B cell (primary cell): ENCODE data around the gene CRYZ. TPM values are rescaled to one million over a fixed set of nuclear protein-coding genes. Genes with fewer than 3 reads are reported as not detected.

Experiments used
- ATAC-seq: fragments of 200-7000 bp; cut with Tn5 transposase; one replicate; pipeline ENCODE4 v1.10.0; 2021; ENCODE audit warnings: low read depth, mild to moderate bottlenecking, moderate number of reproducible peaks, moderate library complexity
- CTCF ChIA-PET: fragments of 350-600 bp; sonication (Branson Sonifier 250); formaldehyde crosslinking; loops from one replicate; lab custom pipeline; 2021; ENCODE audit warnings: antibody characterized with exemption, inconsistent platforms; lab: Charles Lee
- POLR2A ChIA-PET: fragments of 350-600 bp; sonication (Branson Sonifier 250); formaldehyde crosslinking; loops from one replicate; lab custom pipeline; 2021; ENCODE audit warnings: antibody characterized with exemption; lab: Charles Lee
- DNase-seq: peaks from one replicate; pipeline ENCODE4 v3.0.0; 2013
- H2AFZ ChIP-seq: 2 replicates; pipeline ENCODE4 v1.6.1; 2012; ENCODE audit warnings: mild to moderate bottlenecking, low read depth, low read length; ENCODE audit not compliant: insufficient read depth, poor library complexity, severe bottlenecking
- H3K27ac ChIP-seq, 2 donors: 1 replicate in 1 of 2; 2 replicates in 1 of 2; pipeline ENCODE4 v1.5.1; 2012 to 2013; ENCODE audit warnings: low read length in 2 of 2, mild to moderate bottlenecking in 2 of 2, moderate library complexity in 1 of 2
- H3K27me3 ChIP-seq, 4 experiments: fragments of 200-600 bp in 1 of 4; sonication (generic) in 1 of 4; replicated peaks in 1 of 4; 1 replicate in 2 of 4; 2 replicates in 2 of 4; pipeline versions ENCODE4 v1.6.1 to v1.7.0; 2013 to 2016; ENCODE audit warnings: low read length in 3 of 4, mild to moderate bottlenecking in 2 of 4, mixed read lengths in 1 of 4, moderate library complexity in 1 of 4; ENCODE audit not compliant: insufficient read depth in 4 of 4, control insufficient read depth in 3 of 4; ENCODE audit errors: control extremely low read depth in 1 of 4
- H3K36me3 ChIP-seq, 2 experiments: replicated peaks in 1 of 2; 1 replicate in 1 of 2; 2 replicates in 1 of 2; pipeline versions ENCODE4 v1.6.1 to v1.7.1; 2013; ENCODE audit warnings: low read length in 1 of 2; ENCODE audit not compliant: insufficient read depth in 2 of 2, control insufficient read depth in 1 of 2; ENCODE audit errors: control extremely low read depth in 1 of 2, extremely low read depth in 1 of 2
- H3K4me1 ChIP-seq, 2 donors: fragments of 200-600 bp in 1 of 2; sonication (generic) in 1 of 2; 1 replicate in 1 of 2; 2 replicates in 1 of 2; pipeline versions ENCODE4 v1.5.1 to v1.6.1; 2013 to 2017; ENCODE audit warnings: low read length in 2 of 2; ENCODE audit not compliant: control insufficient read depth in 2 of 2, insufficient read depth in 2 of 2
- H3K4me2 ChIP-seq: replicated peaks from 2 replicates; pipeline ENCODE3; 2012; ENCODE audit warnings: mild to moderate bottlenecking, low read depth, low read length; ENCODE audit not compliant: poor library complexity, severe bottlenecking
- H3K4me3 ChIP-seq, 5 experiments: fragments of 200-600 bp in 1 of 5; sonication (generic) in 1 of 5; 1 replicate in 3 of 5; 2 replicates in 2 of 5; pipeline versions ENCODE4 v1.5.1 to v1.7.0; 2011 to 2016; ENCODE audit warnings: low read length in 4 of 5, mild to moderate bottlenecking in 4 of 5, low read depth in 2 of 5, control low read depth in 1 of 5, moderate library complexity in 1 of 5; ENCODE audit not compliant: insufficient read depth in 1 of 5; ENCODE audit errors: control extremely low read depth in 1 of 5, extremely low read depth in 1 of 5
- H3K79me2 ChIP-seq: fragments of 200-600 bp; sonication (generic); one replicate; pipeline ENCODE4 v1.6.0; 2016; ENCODE audit warnings: low read length; ENCODE audit not compliant: control insufficient read depth, insufficient read depth
- H3K9ac ChIP-seq: fragments of 200-600 bp; sonication (generic); 2 replicates; pipeline ENCODE4 v1.6.1; 2017; ENCODE audit warnings: mild to moderate bottlenecking, low read length, moderate library complexity
- H3K9me3 ChIP-seq, 3 donors: one replicate each; pipeline versions ENCODE4 v1.6.1 to v1.7.1; 2013; ENCODE audit warnings: low read length in 2 of 3; ENCODE audit not compliant: control insufficient read depth in 2 of 3, insufficient read depth in 1 of 3; ENCODE audit errors: control extremely low read depth in 1 of 3
- H4K20me1 ChIP-seq: 2 replicates; pipeline ENCODE4 v1.6.0; 2012; ENCODE audit warnings: mild to moderate bottlenecking, low read length; ENCODE audit not compliant: insufficient read depth, control insufficient read depth, poor library complexity, severe bottlenecking
- H3K27ac Mint-ChIP-seq: one replicate; pipeline ENCODE4 v1.8.0; 2021; ENCODE audit warnings: mixed read lengths
- H3K27me3 Mint-ChIP-seq: one replicate; pipeline ENCODE4 v1.8.0; 2021; ENCODE audit warnings: mixed read lengths
- H3K4me1 Mint-ChIP-seq: one replicate; pipeline ENCODE4 v1.8.0; 2021; ENCODE audit warnings: mixed read lengths
- H3K4me3 Mint-ChIP-seq: one replicate; pipeline ENCODE4 v1.8.0; 2021; ENCODE audit warnings: mixed read lengths
- H3K9me3 Mint-ChIP-seq: one replicate; pipeline ENCODE4 v1.8.0; 2022; ENCODE audit warnings: mixed read lengths; ENCODE audit not compliant: insufficient read depth
- EZH2 ChIP-seq: IDR thresholded peaks from 2 replicates; pipeline ENCODE4 v1.6.1; 2012; ENCODE audit warnings: borderline replicate concordance, low read depth, mild to moderate bottlenecking, moderate library complexity, low read length; ENCODE audit not compliant: insufficient read depth, poor library complexity, severe bottlenecking
- WGBS: methylation state at CpG from one replicate; pipeline ENCODE4 v1.1.5; 2013; ENCODE audit warnings: missing lambda C conversion rate; ENCODE audit not compliant: insufficient coverage; 5-methylcytosine and 5-hydroxymethylcytosine counted together
- intact Hi-C: fragments of 100-400 bp; cut with micrococcal nuclease; formaldehyde crosslinking; loops from one replicate; pipeline ENCODE4 v1.10.0; 2022
- polyA plus RNA-seq: library from polyadenylated mRNA; depleted of rRNA; stranded (reverse); fragments of >200 nt; gene quantifications from 2 replicates; pipeline ENCODE4 v1.2.3, GENCODE V29; 2012
- total RNA-seq, 2 donors: library from RNA; stranded (reverse); fragments of 120-200 nt in 1 of 2; gene quantifications; 1 replicate in 1 of 2; 2 replicates in 1 of 2; pipeline versions ENCODE4 v1.2.3 to v1.2.4, GENCODE V29; 2013 to 2022
- TF ChIP-seq, protein P1 (sequence below): fragments of 200-600 bp; IDR thresholded peaks from one replicate; pipeline ENCODE4 v1.8.0; 2022; ENCODE audit warnings: antibody characterized with exemption, mild to moderate bottlenecking

Gene CRYZ
- total and polyA plus RNA-seq, 2 donors (not counting 1 experiment from before 2014, with no cell fraction given), result 11.1 to 21.7 TPM

DNA sequence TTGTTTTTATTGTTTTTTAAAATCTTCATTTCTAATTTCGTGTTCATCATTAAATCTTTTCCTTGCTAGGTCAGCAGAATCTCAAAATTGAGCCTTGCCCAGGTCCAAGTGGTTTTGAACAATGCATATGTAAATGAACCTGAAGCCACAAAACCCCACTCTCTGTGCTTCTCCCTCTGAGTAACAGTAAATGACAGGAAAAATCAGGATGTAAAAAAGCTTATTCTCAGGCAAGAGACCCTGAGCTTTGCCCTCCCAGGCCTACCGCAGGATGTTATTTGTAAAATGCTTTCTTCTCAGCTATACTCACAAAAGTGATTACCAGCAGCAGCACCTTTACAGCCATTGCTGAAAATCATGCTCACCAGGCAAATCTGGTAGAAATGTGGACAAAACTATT lies 47.7 kb upstream of the CRYZ start:
- 50% methylated on average over 1 of the region's 2 CpGs for WGBS
- Histone ChIP-seq H3K9ac (no peak overlapping the region), H3K4me2 (no peak overlapping the region), H3K4me1 (no peaks in the 10 kb centered on the region), H3K4me3 (no peak overlapping the region), H3K27ac (no peak overlapping the region), H3K9me3 (no peaks in the 10 kb centered on the region), H3K27me3 (peaks cover 0 to 5% (median 0%) of the 10 kb centered on the region in 4 experiments), H3K36me3 (no peaks in the 10 kb centered on the region), H3K79me2 (no peaks in the 10 kb centered on the region), H4K20me1 (no peaks in the 10 kb centered on the region), H2AFZ (no peak overlapping the region)
- H3K4me1 Mint-ChIP-seq, result no peaks in the 10 kb centered on the region
- CTCF ChIA-PET, result interaction anchor here (1.3 kb wide), 1 partner anchor 8 kb away, joined by 3 read pairs; no protein-coding TSS in a partner anchor
- ATAC-seq (no peak), DNase-seq (no peak)
- POLR2A ChIA-PET, result no interaction called here
- no peak for TF ChIP-seq EZH2
- TF ChIP-seq, protein P1, sequence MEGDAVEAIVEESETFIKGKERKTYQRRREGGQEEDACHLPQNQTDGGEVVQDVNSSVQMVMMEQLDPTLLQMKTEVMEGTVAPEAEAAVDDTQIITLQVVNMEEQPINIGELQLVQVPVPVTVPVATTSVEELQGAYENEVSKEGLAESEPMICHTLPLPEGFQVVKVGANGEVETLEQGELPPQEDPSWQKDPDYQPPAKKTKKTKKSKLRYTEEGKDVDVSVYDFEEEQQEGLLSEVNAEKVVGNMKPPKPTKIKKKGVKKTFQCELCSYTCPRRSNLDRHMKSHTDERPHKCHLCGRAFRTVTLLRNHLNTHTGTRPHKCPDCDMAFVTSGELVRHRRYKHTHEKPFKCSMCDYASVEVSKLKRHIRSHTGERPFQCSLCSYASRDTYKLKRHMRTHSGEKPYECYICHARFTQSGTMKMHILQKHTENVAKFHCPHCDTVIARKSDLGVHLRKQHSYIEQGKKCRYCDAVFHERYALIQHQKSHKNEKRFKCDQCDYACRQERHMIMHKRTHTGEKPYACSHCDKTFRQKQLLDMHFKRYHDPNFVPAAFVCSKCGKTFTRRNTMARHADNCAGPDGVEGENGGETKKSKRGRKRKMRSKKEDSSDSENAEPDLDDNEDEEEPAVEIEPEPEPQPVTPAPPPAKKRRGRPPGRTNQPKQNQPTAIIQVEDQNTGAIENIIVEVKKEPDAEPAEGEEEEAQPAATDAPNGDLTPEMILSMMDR, result no peak
- H3K4me3 Mint-ChIP-seq, result no peak overlapping the region
- intact Hi-C loops, result no loop called here
- H3K9me3 Mint-ChIP-seq, result no peaks in the 10 kb centered on the region
- H3K27ac Mint-ChIP-seq, result no peak overlapping the region
- H3K27me3 Mint-ChIP-seq, result no peaks in the 10 kb centered on the region

DNA sequence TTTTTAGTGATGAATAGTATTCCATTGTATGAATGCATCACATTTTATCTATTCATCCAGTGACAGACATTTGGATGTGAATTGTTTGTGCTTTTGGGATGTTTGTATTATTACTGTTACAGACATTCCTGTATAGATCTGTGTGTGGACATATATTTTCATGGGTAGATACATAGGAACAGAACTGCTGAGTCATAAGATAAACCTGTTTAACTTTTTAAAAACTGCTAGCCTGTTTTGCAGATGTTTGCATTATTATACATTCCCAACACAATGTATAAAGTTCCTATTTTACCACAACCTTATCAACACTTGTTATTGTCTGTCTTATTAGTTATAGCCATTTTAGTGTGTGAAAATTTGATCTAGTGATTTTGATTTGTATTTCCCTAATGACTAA lies 46.9 kb upstream of the CRYZ start:
- no peaks in the 10 kb centered on the region for H3K27me3 Mint-ChIP-seq
- H3K4me3 Mint-ChIP-seq, result no peak overlapping the region
- Histone ChIP-seq H4K20me1 (no peaks in the 10 kb centered on the region), H3K27ac (no peak overlapping the region), H3K36me3 (no peaks in the 10 kb centered on the region), H3K9me3 (no peaks in the 10 kb centered on the region), H3K4me2 (no peak overlapping the region), H2AFZ (no peak overlapping the region), H3K79me2 (no peaks in the 10 kb centered on the region), H3K27me3 (peaks cover 0 to 6% (median 0%) of the 10 kb centered on the region in 4 experiments), H3K4me3 (no peak overlapping the region), H3K4me1 (no peaks in the 10 kb centered on the region), H3K9ac (no peak overlapping the region)
- ChIA-PET CTCF (no interaction called here), POLR2A (no interaction called here)
- TF ChIP-seq, protein P1, result no peak
- no peak for TF ChIP-seq EZH2
- H3K9me3 Mint-ChIP-seq, result no peaks in the 10 kb centered on the region
- no peak for DNase-seq
- no peaks in the 10 kb centered on the region for H3K4me1 Mint-ChIP-seq
- no peak overlapping the region for H3K27ac Mint-ChIP-seq
- intact Hi-C loops, result no loop called here
- no peak for ATAC-seq
